Spleen (tissue), 7 donors: ENCODE data around the gene QDPR.

Experiments
- POLR2A ChIP-seq, 3 donors: fragments of 450-650 bp; IDR thresholded peaks; one replicate each; pipeline ENCODE4 v1.5.1; 2017; ENCODE audit warnings: antibody characterized with exemption in 3 of 3, mild to moderate bottlenecking in 1 of 3
- POLR2AphosphoS5 ChIP-seq, 3 donors: sonication (generic); formaldehyde crosslinking; IDR thresholded peaks; one replicate each; pipeline ENCODE4 v1.5.1; 2017; ENCODE audit warnings: antibody characterized with exemption in 3 of 3
- TF ChIP-seq, protein P1 (sequence below), 11 experiments: fragments of 200-600 bp in 7 of 11; fragments of 450-650 bp in 4 of 11; sonication (generic) in 4 of 11; IDR thresholded peaks in 8 of 11; conservative IDR thresholded peaks in 3 of 11; 1 replicate in 7 of 11; 2 replicates in 4 of 11; pipeline versions ENCODE4 v1.4.0 to v1.8.0; 2016 to 2021; ENCODE audit warnings: antibody characterized with exemption in 11 of 11, inconsistent platforms in 4 of 11, mild to moderate bottlenecking in 1 of 11
- donor health status: DM: no; HTN: no; CAD: no; lungs with moderate emphysema.
- donor health status: DM: no; HTN: no; CAD: no.
- donor health status: DM: no; HTN: no; CAD: no.

DNA sequence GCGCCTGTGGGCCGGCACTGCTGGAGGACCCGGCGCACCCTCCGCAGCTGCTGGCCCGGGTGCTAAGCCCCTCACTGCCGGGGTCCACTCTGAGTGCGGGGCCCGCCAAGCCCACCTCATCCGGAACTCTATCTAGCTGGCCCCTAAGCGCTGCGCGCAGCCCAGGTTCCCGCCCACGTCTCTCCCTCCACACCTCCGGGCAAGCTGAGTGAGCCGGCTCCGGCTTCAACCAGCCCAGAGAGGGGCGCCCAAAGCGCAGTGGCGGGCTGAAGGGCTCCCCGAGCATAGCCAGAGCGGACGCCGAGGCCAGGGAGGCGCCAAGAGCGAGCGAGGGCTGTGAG lies 75.2 kb downstream of the QDPR start:
- TF ChIP-seq POLR2AphosphoS5 (IDR thresholded peaks at IDR 0.05) (no peak), POLR2A (IDR thresholded peaks at IDR 0.05) (no peak)
- TF ChIP-seq, protein P1, sequence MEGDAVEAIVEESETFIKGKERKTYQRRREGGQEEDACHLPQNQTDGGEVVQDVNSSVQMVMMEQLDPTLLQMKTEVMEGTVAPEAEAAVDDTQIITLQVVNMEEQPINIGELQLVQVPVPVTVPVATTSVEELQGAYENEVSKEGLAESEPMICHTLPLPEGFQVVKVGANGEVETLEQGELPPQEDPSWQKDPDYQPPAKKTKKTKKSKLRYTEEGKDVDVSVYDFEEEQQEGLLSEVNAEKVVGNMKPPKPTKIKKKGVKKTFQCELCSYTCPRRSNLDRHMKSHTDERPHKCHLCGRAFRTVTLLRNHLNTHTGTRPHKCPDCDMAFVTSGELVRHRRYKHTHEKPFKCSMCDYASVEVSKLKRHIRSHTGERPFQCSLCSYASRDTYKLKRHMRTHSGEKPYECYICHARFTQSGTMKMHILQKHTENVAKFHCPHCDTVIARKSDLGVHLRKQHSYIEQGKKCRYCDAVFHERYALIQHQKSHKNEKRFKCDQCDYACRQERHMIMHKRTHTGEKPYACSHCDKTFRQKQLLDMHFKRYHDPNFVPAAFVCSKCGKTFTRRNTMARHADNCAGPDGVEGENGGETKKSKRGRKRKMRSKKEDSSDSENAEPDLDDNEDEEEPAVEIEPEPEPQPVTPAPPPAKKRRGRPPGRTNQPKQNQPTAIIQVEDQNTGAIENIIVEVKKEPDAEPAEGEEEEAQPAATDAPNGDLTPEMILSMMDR (IDR thresholded peaks at IDR 0.05 in 8 of 11, conservative IDR thresholded peaks at IDR 0.05 in 3 of 11), result no peak
